NB4 (cell line): ENCODE measurements around the gene FMN1.

Experiments used
- DNase-seq: peaks from one replicate; pipeline ENCODE4 v3.0.0; 2010; ENCODE audit warnings: low read depth
- H3K4me3 ChIP-seq: one replicate; pipeline ENCODE4 v1.5.1; 2011; ENCODE audit warnings: mild to moderate bottlenecking, low read depth, low read length, moderate library complexity
- CTCF ChIP-seq: IDR thresholded peaks from one replicate; pipeline ENCODE4 v1.5.1; 2012; ENCODE audit warnings: low read depth, low read length
- MAX ChIP-seq: IDR thresholded peaks from 2 replicates; pipeline ENCODE4 v1.6.1; 2011; ENCODE audit warnings: low read depth, low read length
- MYC ChIP-seq: IDR thresholded peaks from 2 replicates; pipeline ENCODE4 v1.6.1; 2011; ENCODE audit warnings: low read depth, low read length
- POLR2A ChIP-seq: IDR thresholded peaks from 2 replicates; pipeline ENCODE4 v1.6.1; 2011; ENCODE audit warnings: mild to moderate bottlenecking; ENCODE audit not compliant: insufficient read length; ENCODE audit errors: extremely low read depth

Gene FMN1

DNA sequence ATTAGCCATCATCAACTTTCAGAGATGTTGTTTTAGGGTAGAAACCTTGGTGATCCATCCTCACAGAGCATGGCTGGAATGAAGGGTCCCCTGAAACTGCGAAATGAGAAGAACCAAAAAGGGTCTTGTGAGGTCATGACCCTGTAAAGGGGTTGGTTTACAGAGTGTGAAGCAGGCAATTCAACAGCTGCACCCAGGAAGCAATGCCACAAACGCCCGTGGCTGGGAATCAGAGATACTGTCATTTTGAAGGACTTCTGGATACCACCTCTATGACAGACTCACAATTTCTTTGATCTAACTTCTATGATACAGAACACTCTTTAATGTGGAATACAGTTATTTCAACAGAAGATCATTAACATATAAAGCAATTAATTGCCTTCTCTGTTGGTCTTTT, 397.7 kb downstream of the FMN1 start:
- H3K4me3 ChIP-seq, result no peak overlapping the region
- TF ChIP-seq MAX (no peak), POLR2A (no peak), MYC (no peak), CTCF (no peak)
- no peak for DNase-seq

DNA sequence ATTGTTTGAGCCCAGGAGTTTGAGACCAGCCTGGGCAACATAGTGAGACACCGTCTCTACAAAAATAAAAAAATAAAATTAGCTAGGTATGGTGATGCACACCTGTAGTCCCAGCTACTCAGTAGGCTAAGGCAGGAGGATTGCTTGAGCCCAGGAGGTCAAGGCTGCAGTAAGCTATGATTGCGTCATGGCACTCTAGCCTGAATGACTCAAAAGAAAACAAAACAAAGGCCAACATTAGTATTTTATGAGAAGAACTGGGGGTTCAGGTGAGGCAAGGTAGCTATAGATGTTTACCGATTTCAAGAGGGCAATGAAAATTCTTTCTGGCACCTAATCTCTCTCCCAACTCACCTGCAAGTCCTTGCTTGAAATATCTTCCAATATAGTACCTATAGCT, 399.5 kb downstream of the FMN1 start:
- TF ChIP-seq MYC (no peak), POLR2A (no peak), CTCF (no peak), MAX (no peak)
- no peak for DNase-seq
- H3K4me3 ChIP-seq, result no peak overlapping the region

- no peak for TF ChIP-seq MAX
- TF ChIP-seq CTCF, result no peak
- no peak for TF ChIP-seq POLR2A
- no peak for TF ChIP-seq MYC
- H3K4me3 ChIP-seq, result no peak overlapping the region
- no peak for DNase-seq
Measured at GRCh38 chr15:32792436-32792835, 402.1 kb downstream of the FMN1 start.

DNA sequence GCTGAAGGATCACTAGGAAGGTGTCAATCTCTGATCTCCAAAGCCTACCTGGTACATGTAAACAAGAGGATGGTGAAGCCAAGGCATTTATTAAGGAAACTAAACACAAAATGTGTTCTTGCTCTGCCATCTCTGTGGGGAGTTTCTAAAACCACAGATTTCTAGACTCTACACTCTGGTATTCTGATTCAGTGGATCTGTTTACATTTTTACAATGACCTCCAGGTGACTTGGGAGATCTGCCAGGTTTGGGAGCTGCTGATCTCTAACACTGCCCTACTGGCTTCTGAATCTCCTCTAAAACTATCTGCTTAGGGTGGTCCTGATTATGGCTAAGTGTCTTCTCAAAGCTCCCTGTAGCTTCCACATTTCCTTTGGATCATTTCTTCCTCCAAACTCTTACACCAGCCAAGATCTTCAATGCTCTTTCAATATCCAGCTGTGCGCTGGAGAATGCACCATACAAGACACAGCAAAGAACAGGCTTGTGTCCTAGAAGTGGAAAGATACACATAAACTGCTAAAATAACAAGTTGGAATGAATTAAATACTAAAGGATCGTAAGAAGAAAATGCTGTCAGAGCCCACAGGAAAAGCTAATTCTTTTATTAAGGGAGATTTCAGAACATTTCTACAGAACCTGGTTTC, 404.0 kb downstream of the FMN1 start:
- DNase-seq, result no peak
- TF ChIP-seq CTCF (no peak), POLR2A (no peak), MAX (no peak), MYC (no peak)
- H3K4me3 ChIP-seq, result no peak overlapping the region

DNA sequence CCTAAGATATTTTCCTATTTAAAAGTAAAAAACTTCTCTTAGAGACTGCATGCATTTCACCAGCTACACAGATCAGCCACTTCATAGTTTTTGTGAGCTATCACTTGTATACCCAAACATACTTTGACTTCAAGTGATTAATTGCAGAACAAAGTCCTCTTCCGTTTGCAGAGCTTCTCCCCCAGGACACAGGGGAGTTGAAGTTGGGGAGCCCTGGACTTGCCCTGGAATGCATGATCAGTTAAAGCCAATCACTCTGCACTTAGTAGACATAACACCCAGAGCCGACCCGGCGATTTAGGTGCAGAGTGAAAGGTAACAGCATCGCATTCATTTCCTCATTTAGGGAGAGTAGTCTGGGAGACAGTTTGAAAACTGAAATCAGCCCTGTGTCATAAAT, 406.6 kb downstream of the FMN1 start:
- no peak overlapping the region for H3K4me3 ChIP-seq
- DNase-seq, result no peak
- TF ChIP-seq MAX, result no peak
- TF ChIP-seq POLR2A, result no peak
- no peak for TF ChIP-seq CTCF

- DNase-seq, result no peak
- TF ChIP-seq POLR2A, result no peak
- TF ChIP-seq MYC, result no peak
- TF ChIP-seq CTCF, result no peak
- no peak for TF ChIP-seq MAX
- no peak overlapping the region for H3K4me3 ChIP-seq
Measured at GRCh38 chr15:32786906-32787305, 407.6 kb downstream of the FMN1 start.
